Erythroblast (primary cell): Measurements from ENCODE around the gene PLXNA3.

Experiments
- GATA1 ChIP-seq: IDR thresholded peaks from 2 replicates; pipeline ENCODE4 v1.6.1; 2011; ENCODE audit warnings: low read depth, mild to moderate bottlenecking, control low read depth, low read length, moderate library complexity
- POLR2A ChIP-seq: IDR thresholded peaks from 2 replicates; pipeline ENCODE4 v1.6.1; 2011; ENCODE audit warnings: mild to moderate bottlenecking, low read length

- TF ChIP-seq POLR2A = no peak
- no peak for TF ChIP-seq GATA1
These were observed 29.6 kb downstream of the PLXNA3 start for GRCh38 chrX:154487518-154488290.
